AG09309 (cell line): Measurements from ENCODE around the gene NOTCH2.

Experiments
- DNase-seq: peaks from one replicate; pipeline ENCODE4 v3.0.0-alpha.2; 2010; ENCODE audit warnings: low read depth
- H3K4me3 ChIP-seq: 2 replicates; pipeline ENCODE4 v1.5.1; 2011; ENCODE audit warnings: mild to moderate bottlenecking, low read depth, low read length, moderate library complexity; ENCODE audit not compliant: control insufficient read depth
- CTCF ChIP-seq: IDR thresholded peaks from 2 replicates; pipeline ENCODE4 v1.5.1; 2011; ENCODE audit warnings: mild to moderate bottlenecking, low read depth, low read length, inconsistent platforms; ENCODE audit not compliant: insufficient read depth, control insufficient read depth; ENCODE audit errors: missing control alignments

The NOTCH2 gene

GRCh38 chr1:119874186-119874585 is 195.3 kb downstream of the NOTCH2 start:
- no peak for TF ChIP-seq CTCF
- H3K4me3 ChIP-seq, result no peak overlapping the region
- no peak for DNase-seq

- H3K4me3 ChIP-seq, result no peak overlapping the region
- TF ChIP-seq CTCF, result no peak
- peak; percentile 84 for DNase-seq
Observed at GRCh38 chr1:119873135-119874015, 196.1 kb downstream of the NOTCH2 start.

GRCh38 chr1:119871881-119872280 is 197.6 kb downstream of the NOTCH2 start:
- no peak for TF ChIP-seq CTCF
- no peak overlapping the region for H3K4me3 ChIP-seq
- no peak for DNase-seq

GRCh38 chr1:119870917-119871596 is 198.4 kb downstream of the NOTCH2 start:
- peak; percentile 35 for DNase-seq
- no peak overlapping the region for H3K4me3 ChIP-seq
- peak; percentile 99 for TF ChIP-seq CTCF

- H3K4me3 ChIP-seq, result no peak overlapping the region
- no peak for DNase-seq
- no peak for TF ChIP-seq CTCF
Observed at GRCh38 chr1:119869995-119870394, 199.5 kb downstream of the NOTCH2 start.

- DNase-seq, result no peak
- TF ChIP-seq CTCF, result no peak
- H3K4me3 ChIP-seq, result no peak overlapping the region
Observed at GRCh38 chr1:119868176-119868575, 201.3 kb downstream of the NOTCH2 start.
